ENCODE data around the gene NUDT16L1.
"Not testable (repeated sequence)": the region's sequence is repeated elsewhere in the genome, so short reads cannot be mapped to it uniquely, and the experiment has no call there.

The NUDT16L1 gene

GRCh38 chr16:4713663-4714501 is 20.5 kb downstream of the NUDT16L1 start:
- no peak for DNase-seq (ENCODE audit: low read depth, low spot score)

GRCh38 chr16:4714996-4715395 is 21.6 kb downstream of the NUDT16L1 start:
- no peak for DNase-seq (ENCODE audit: low read depth, low spot score)

GRCh38 chr16:4718466-4718865 is 25.1 kb downstream of the NUDT16L1 start:
- no peak for DNase-seq (ENCODE audit: low read depth, low spot score)

- DNase-seq (ENCODE audit: low read depth, low spot score) = no peak
Observed at GRCh38 chr16:4723071-4723767, 29.9 kb downstream of the NUDT16L1 start.

- DNase-seq (ENCODE audit: low read depth, low spot score) = no peak
Observed at GRCh38 chr16:4724661-4725270, 31.4 kb downstream of the NUDT16L1 start.

DNA sequence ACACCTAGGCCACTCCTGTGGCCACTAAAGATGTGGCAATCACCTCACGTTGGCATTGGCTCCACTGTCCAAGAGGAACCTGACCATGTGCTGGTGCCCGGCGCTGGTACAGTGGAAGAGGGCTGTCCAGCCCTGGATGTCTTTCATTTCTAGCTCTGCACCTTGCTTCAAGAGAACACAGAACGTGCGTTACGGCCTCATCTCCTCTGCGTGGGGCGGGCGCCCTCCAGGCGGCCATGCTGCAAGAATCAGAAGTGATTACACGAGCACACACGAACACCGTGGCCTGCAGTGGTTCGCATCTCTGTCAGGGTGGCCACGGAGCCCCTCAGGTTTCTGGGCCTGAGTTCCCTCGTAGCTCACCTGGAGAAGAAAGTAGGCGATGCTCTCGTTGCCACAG is 33.3 kb downstream of the NUDT16L1 start:
- DNase-seq (ENCODE audit: low read depth, low spot score) = no peak

GRCh38 chr16:4728676-4729075 is 35.3 kb downstream of the NUDT16L1 start:
- DNase-seq (ENCODE audit: low read depth, low spot score) = no peak

GRCh38 chr16:4729876-4730275 is 36.5 kb downstream of the NUDT16L1 start:
- DNase-seq (ENCODE audit: low read depth, low spot score) = no peak

GRCh38 chr16:4733211-4733742 is 39.9 kb downstream of the NUDT16L1 start:
- DNase-seq (ENCODE audit: low read depth, low spot score) = no peak

- DNase-seq (ENCODE audit: low read depth, low spot score) = no peak
Observed at GRCh38 chr16:4733747-4734062, 40.3 kb downstream of the NUDT16L1 start.

DNA sequence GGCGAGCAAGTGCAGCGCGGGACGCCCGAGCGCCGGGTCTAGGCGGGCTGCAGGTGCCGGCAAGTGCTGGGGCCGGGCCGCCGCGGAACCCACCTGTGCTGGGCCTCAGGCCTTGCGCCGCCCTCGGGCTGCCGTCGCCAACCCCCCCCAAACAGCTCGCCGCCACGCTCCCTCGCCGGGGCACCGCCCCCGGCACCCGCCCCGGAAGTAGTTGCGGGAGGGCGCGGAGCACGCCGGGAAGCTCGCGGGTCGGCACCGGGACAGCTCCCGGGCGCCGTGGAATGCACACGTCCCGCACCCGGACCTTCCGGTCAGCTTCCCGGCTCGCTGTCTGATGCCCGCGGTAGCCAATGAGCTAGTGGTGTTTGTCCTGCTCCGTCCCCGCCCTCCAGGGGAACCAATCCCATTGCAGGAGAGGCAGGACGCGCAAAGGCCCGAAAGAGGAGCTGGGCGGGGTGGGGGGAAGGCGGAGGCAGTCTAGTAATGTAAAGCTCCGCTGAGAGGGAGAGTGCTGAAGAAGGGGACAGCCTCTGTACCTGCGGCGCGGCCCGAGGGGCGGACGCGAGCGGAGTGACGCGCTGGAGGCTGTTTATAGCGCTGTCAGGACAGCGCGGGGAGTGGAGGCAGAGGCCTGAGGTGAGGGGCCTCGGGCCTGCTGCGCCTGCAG is 40.8 kb downstream of the NUDT16L1 start, which contains the start of the genes ANKS3 and DNAAF8:
ANKS3 (minus strand) TSS at position 209 of the 667 bp plus-strand sequence. CDS start 4,122 bp downstream, outside the sequence.
DNAAF8 (plus strand) TSS at position 475 of the 667 bp plus-strand sequence. CDS start 1,978 bp downstream, outside the sequence.
- DNase-seq (ENCODE audit: low read depth, low spot score) = peak; percentile 70

GRCh38 chr16:4734730-4735535 is 41.6 kb downstream of the NUDT16L1 start:
- peak; percentile 82 for DNase-seq (ENCODE audit: low read depth, low spot score)

DNA sequence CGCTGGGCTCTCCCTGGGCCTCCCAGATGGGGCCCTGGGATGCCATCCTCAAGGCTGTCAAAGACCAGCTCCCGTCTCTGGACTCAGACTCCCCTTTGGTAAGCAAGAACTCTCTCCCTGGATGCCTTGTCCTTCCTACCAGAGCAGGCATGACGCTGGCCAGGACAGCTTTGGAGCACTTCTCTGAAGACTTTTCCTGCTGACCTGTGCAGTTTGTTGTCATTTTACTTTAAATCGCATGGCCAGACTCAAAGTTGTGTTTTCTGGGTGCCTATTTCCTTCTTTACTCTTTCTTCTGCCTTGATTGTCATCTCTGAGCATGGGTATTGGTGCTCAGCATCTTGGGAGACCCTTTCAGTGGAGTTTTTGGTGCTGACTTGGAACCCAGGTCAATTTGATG is 43.2 kb downstream of the NUDT16L1 start:
- DNase-seq (ENCODE audit: low read depth, low spot score) = no peak

DNA sequence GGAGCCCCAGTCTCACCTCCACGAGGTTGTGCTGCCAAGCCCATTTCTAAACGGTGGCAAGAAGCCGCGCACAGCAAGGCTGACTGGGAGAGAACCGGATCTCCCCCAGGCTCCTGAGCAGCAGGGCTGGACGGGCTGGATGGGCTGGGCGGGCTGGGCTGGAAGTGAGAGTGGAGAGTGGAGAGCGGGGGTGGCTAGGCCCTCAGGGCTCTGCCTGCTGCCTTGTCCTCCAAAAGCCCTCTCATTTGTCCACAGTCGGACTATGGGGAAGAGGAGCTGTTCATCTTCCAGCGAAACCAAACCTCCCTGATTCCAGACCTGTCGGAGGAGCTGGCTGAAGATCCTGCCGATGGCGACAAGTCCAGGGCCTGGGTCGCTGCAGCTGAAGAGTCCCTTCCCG is 44.2 kb downstream of the NUDT16L1 start:
- no peak for DNase-seq (ENCODE audit: low read depth, low spot score)

DNA sequence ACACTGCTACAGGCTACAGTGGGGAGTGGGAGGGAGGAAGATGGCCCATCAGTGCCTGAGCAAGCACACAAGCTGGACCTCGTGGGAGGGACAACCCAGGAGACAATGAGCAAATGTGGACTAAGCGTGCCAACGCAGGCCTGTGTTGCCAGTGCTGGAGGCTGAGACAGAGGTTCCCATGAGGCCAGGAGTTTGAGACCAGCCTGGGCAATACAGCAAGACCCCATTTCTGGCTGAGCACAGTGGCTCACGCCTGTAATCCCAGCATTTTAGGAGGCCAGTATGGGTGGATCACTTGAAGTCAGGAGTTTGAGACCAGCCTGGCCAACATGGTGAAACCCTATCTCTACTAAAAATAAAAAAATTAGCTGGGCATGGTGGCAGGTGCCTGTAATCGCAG is 45.0 kb downstream of the NUDT16L1 start:
- not testable (repeated sequence) for DNase-seq (ENCODE audit: low read depth, low spot score)

DNA sequence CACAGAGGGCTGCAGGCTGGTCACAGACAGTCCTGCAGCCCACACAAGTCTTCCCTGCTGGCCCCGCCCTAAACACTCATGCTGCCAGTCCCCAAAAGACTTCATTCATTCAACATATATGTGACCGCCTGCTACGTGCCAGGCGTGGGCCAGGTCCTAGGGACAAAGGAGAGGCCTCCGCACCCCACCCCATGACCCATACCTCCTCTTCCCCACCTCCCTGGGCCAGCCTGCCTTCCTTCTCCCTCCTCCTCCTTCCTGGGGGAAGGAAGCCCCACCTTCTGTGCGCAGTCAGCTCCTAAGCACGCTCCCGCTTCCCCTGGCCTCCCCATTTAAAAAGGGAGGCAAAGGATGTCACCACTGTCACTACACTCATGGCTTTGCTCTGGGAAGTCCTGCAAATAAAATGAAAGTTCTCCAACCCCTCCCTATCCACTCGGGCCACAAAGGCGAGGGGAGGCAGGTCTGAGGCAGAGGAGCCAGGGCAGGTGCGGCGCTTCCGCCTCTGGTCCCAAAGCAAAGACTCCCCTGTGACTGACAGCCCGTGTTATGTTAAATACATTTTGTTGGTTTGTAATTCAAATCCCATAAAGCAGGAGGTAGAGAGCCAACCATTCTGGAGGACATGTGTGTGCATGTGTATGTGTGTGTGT is 50.0 kb downstream of the NUDT16L1 start:
- DNase-seq (ENCODE audit: low read depth, low spot score) = no peak

- no peak for DNase-seq (ENCODE audit: low read depth, low spot score)
Observed at GRCh38 chr16:4744555-4745273, 51.4 kb downstream of the NUDT16L1 start.

- DNase-seq (ENCODE audit: low read depth, low spot score) = no peak
Observed at GRCh38 chr16:4745274-4745569, 51.9 kb downstream of the NUDT16L1 start.

Data from activated CD4-positive, CD25-positive, alpha-beta regulatory T cell treated with anti-CD3 and anti-CD28 coated beads, Interleukin-2, amount 50 U/mL, for 16 hours (primary cell).